Large intestine (tissue), 3 donors: Measurements from ENCODE around the gene SLC12A5. TPM values are rescaled to one million over a fixed set of nuclear protein-coding genes. Genes with fewer than 3 reads are reported as not detected.
A peak's percentile ranks its signal among the peaks of the same experiment; 100 is the strongest.

ENCODE experiments used
- DNase-seq, 2 donors: peaks; one replicate each; pipeline versions ENCODE4 v3.0.0 to v3.0.0-alpha.2; 2013
- H3K27ac ChIP-seq: one replicate; pipeline ENCODE4 v1.5.1; 2013; ENCODE audit warnings: low read length
- H3K27me3 ChIP-seq: 2 replicates; pipeline ENCODE4 v1.6.1; 2013; ENCODE audit warnings: low read length; ENCODE audit not compliant: control insufficient read depth, insufficient read depth
- H3K36me3 ChIP-seq: 2 replicates; pipeline ENCODE4 v1.6.1; 2013; ENCODE audit warnings: low read length; ENCODE audit not compliant: control insufficient read depth, insufficient read depth
- H3K4me1 ChIP-seq: one replicate; pipeline ENCODE4 v1.6.1; 2013; ENCODE audit warnings: low read length; ENCODE audit not compliant: control insufficient read depth, insufficient read depth
- H3K4me3 ChIP-seq: one replicate; pipeline ENCODE4 v1.5.1; 2013; ENCODE audit warnings: low read length
- H3K9me3 ChIP-seq: one replicate; pipeline ENCODE4 v1.6.1; 2013; ENCODE audit warnings: mild to moderate bottlenecking, low read depth, low read length, moderate library complexity; ENCODE audit not compliant: control insufficient read depth
- WGBS: methylation state at CpG from one replicate; pipeline ENCODE4 v1.1.5; 2013; ENCODE audit warnings: low lambda C conversion rate; ENCODE audit not compliant: insufficient coverage; 5-methylcytosine and 5-hydroxymethylcytosine counted together
- polyA plus RNA-seq: library from polyadenylated mRNA; unstranded; fragments of 120-200 nt; gene quantifications from one replicate; pipeline ENCODE4 v1.2.1, GENCODE V29; 2013

The SLC12A5 gene
- polyA plus RNA-seq, 1 donor, result 3.5 TPM

DNA sequence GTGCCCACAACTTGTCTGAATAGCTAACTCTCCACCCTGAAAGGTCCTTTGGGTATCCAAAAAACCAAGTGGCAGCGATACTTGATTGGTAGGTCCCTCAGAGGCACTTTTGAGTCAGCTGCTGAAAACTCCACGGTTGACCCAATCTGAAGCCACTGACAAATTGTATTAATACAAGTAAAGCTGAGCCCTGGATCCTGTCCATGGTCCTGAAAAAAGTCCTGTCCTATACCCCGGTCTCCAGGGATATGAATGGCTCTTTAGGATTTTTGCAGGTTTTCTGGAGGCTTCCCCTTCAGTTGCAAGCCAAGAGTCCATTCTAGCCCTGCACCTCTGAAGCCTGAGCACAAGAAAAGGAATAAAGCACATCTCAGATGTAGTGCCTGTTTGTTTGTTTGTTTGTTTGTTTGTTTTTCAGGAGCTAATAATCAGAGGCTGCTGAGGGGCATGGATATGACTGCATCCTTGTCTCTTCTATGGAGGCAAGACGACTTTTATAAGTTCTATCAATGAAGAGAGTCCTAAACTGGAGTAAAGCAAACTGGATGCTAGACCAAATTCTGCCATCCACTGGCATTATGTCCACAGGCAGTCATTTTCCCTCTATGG is 1.7 kb upstream of the SLC12A5 start:
- Histone ChIP-seq H3K9me3 (peaks cover 7% of the 10 kb centered on the region), H3K27ac (no peak overlapping the region), H3K36me3 (no peaks in the 10 kb centered on the region), H3K4me1 (no peaks in the 10 kb centered on the region), H3K4me3 (no peak overlapping the region), H3K27me3 (peaks cover 80% of the 10 kb centered on the region)
- no CpG with 5 or more reads among the region's 4 CpGs for WGBS
- peak in 1 of 2 donors; percentile 21 for DNase-seq

DNA sequence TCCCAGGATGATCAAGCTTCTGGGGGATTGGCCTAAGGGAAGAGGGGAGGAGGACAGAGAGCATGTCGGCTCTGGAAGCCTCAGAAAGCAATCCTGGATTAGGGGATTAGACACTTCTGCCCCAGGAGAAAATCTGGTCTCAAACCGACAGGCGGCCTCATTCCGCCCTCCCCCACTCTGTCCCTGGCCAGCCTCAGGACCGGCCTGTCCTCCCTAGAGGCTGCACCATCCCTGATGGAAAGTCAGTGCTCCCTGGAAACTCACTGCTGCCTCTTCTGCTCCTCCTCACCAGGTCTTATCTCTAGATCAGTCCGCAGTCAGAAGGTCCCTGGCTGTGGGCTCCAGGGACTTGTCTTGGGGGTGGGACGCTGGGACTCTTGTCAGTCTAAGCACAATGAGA is 905 bp upstream of the SLC12A5 start:
- DNase-seq, result no peak
- Histone ChIP-seq H3K4me1 (no peaks in the 10 kb centered on the region), H3K9me3 (peaks cover 7% of the 10 kb centered on the region), H3K27ac (no peak overlapping the region), H3K4me3 (no peak overlapping the region), H3K36me3 (no peaks in the 10 kb centered on the region), H3K27me3 (peaks cover 82% of the 10 kb centered on the region)
- no CpG with 5 or more reads among the region's 7 CpGs for WGBS

- no peaks in the 10 kb centered on the region for H3K4me1 ChIP-seq
- peaks cover 7% of the 10 kb centered on the region for H3K9me3 ChIP-seq
- H3K36me3 ChIP-seq, result no peaks in the 10 kb centered on the region
- no peak overlapping the region for H3K27ac ChIP-seq
- no peak overlapping the region for H3K4me3 ChIP-seq
- H3K27me3 ChIP-seq, result peaks cover 82% of the 10 kb centered on the region
- WGBS, result no CpG with 5 or more reads among the region's 49 CpGs
- DNase-seq, result no peak
These were observed 1.4 kb downstream of the SLC12A5 start for GRCh38 chr20:46030284-46031013.

GRCh38 chr20:46031014-46031569 is 2.1 kb downstream of the SLC12A5 start:
- WGBS, result 0% methylated on average over 1 of the region's 11 CpGs
- no peak for DNase-seq
- no peaks in the 10 kb centered on the region for H3K4me1 ChIP-seq
- no peak overlapping the region for H3K4me3 ChIP-seq
- H3K27me3 ChIP-seq, result peaks cover 81% of the 10 kb centered on the region
- no peak overlapping the region for H3K27ac ChIP-seq
- H3K36me3 ChIP-seq, result no peaks in the 10 kb centered on the region
- peaks cover 7% of the 10 kb centered on the region for H3K9me3 ChIP-seq

DNA sequence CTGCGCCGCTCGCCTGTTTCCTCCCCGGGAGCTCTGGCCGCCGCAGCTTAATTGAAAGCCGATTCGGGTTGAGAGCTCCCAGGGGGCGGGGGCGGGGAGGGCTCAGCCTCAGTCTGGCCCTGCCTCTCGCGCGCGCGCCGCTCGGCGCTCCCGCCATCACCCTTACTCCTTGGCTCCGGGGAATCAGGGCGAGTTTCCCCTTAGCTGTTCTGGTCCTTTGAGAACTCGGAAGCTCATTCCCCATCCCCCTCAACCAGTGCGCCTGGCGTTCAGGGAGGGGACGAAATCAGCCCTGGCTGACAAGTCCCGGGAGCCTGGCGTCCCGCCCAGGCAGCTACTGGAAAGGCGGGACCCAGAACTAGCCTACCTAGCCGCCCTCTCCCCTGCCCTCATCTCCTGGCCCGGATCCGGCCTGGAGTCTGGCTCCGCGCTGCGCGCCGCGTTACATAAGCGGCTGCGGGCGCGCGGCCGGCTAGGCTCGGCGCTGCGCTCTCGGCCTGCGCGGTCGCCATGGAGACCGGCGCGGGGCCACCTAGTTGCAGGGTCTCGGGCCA is 2.8 kb downstream of the SLC12A5 start:
- Histone ChIP-seq H3K4me3 (no peak overlapping the region), H3K36me3 (no peaks in the 10 kb centered on the region), H3K9me3 (peaks cover 7% of the 10 kb centered on the region), H3K4me1 (no peaks in the 10 kb centered on the region), H3K27me3 (peaks cover 76% of the 10 kb centered on the region), H3K27ac (no peak overlapping the region)
- no peak for DNase-seq
- no CpG with 5 or more reads among the region's 55 CpGs for WGBS

- no peaks in the 10 kb centered on the region for H3K36me3 ChIP-seq
- H3K9me3 ChIP-seq, result peaks cover 3% of the 10 kb centered on the region
- H3K4me1 ChIP-seq, result no peaks in the 10 kb centered on the region
- H3K4me3 ChIP-seq, result no peak overlapping the region
- WGBS, result no CpG with 5 or more reads among the region's 3 CpGs
- H3K27me3 ChIP-seq, result peaks cover 58% of the 10 kb centered on the region
- DNase-seq, result no peak
- no peak overlapping the region for H3K27ac ChIP-seq
These were observed 5.0 kb downstream of the SLC12A5 start for GRCh38 chr20:46034039-46034438.

DNA sequence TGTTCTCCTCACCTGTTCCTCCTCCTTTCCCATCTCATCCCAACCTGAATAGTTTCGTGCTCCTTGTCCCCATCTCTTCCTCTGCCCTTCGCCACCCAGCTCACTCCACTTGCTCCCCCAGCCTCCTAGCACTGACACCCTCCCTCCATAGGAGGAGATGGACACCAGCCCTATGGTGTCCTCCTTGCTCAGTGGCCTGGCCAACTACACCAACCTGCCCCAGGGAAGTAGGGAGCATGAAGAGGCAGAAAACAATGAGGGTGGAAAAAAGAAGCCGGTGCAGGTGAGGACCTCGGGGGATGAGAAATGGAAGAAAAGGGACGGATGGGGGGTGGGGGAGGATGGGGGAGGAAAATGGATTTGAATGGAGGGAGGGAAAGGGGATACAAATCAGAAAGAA is 6.2 kb downstream of the SLC12A5 start:
- no peak for DNase-seq
- WGBS, result 54% methylated on average over 2 of the region's 5 CpGs
- Histone ChIP-seq H3K27me3 (peaks cover 46% of the 10 kb centered on the region), H3K4me3 (no peak overlapping the region), H3K36me3 (no peaks in the 10 kb centered on the region), H3K9me3 (no peaks in the 10 kb centered on the region), H3K4me1 (no peaks in the 10 kb centered on the region), H3K27ac (no peak overlapping the region)

DNA sequence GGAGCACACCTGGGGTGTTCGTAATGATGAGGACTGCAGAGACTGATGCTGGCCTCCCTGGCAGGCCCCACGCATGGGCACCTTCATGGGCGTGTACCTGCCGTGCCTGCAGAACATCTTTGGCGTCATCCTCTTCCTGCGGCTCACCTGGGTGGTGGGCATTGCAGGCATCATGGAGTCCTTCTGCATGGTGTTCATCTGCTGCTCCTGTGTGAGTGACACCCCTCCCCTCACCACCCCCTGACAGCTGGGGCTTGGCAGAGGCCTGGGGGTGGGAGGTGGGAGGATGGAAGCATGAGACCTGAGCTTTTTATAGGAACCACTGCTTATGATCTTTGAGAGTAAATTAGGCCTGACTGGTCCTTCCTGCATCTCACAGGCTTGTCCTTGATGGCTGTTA is 6.7 kb downstream of the SLC12A5 start:
- Histone ChIP-seq H3K4me3 (no peak overlapping the region), H3K36me3 (no peaks in the 10 kb centered on the region), H3K9me3 (no peaks in the 10 kb centered on the region), H3K27ac (no peak overlapping the region), H3K27me3 (peaks cover 41% of the 10 kb centered on the region), H3K4me1 (no peaks in the 10 kb centered on the region)
- no CpG with 5 or more reads among the region's 6 CpGs for WGBS
- no peak for DNase-seq

DNA sequence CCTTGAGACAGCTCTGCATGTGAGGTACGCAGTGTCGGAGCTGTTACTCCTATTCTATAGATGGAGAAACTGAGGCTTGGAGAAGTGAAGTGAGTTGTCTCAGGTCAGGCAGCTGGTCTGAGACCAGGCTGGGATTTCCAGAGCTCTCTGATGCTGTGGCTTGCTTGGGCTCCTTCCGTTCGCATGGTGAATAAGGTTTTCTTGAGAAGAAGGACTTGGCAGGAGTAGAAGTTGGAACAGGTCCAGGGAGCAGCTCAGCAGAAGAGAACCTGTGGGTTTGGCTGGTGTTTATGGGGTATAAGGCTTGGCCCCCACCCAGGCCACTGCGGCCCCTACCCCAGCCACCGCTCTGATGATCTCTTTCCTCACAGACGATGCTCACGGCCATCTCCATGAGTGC is 7.4 kb downstream of the SLC12A5 start:
- Histone ChIP-seq H3K4me3 (no peak overlapping the region), H3K9me3 (no peaks in the 10 kb centered on the region), H3K36me3 (no peaks in the 10 kb centered on the region), H3K27ac (no peak overlapping the region), H3K27me3 (peaks cover 35% of the 10 kb centered on the region), H3K4me1 (no peaks in the 10 kb centered on the region)
- no CpG with 5 or more reads among the region's 8 CpGs for WGBS
- DNase-seq, result no peak

- no peak for DNase-seq
- H3K4me3 ChIP-seq, result no peak overlapping the region
- no peaks in the 10 kb centered on the region for H3K36me3 ChIP-seq
- no peaks in the 10 kb centered on the region for H3K9me3 ChIP-seq
- H3K4me1 ChIP-seq, result no peaks in the 10 kb centered on the region
- H3K27me3 ChIP-seq, result peaks cover 28% of the 10 kb centered on the region
- H3K27ac ChIP-seq, result no peak overlapping the region
- WGBS, result no CpG with 5 or more reads among the region's 5 CpGs
These were observed 8.0 kb downstream of the SLC12A5 start for GRCh38 chr20:46037036-46037435.
